ENCODE results near the gene SYT9.
A peak's percentile ranks its signal among the peaks of the same experiment; 100 is the strongest.

Gene SYT9

GRCh38 chr11:7430496-7430895 lies 178.8 kb downstream of the SYT9 start:
- TF ChIP-seq CTCF (IDR thresholded peaks at IDR 0.05), result no peak

- no peak for TF ChIP-seq CTCF (IDR thresholded peaks at IDR 0.05)
Observed at GRCh38 chr11:7435176-7435575, 183.5 kb downstream of the SYT9 start.

DNA sequence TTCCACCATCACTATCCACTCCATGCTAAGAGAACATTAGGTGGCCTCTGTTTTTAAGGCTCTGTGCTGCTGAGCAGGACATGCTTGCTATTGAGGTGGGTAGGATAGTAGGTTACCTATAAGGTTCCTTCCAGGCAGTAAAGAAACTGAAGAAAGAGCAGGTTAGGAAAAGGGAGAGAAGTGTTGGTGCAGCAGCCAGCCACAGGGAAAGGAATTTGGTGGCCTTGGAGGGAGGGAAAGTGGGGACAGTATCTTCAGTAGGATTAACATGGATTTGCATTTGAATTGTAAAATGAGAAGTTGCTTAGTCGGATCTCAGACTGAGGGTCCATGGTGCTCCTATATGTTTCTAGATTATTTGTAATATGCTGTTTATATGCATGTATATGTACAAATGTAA lies 184.4 kb downstream of the SYT9 start:
- no peak for TF ChIP-seq CTCF (IDR thresholded peaks at IDR 0.05)

- no peak for TF ChIP-seq CTCF (IDR thresholded peaks at IDR 0.05)
Observed at GRCh38 chr11:7436657-7437056, 185.0 kb downstream of the SYT9 start.

DNA sequence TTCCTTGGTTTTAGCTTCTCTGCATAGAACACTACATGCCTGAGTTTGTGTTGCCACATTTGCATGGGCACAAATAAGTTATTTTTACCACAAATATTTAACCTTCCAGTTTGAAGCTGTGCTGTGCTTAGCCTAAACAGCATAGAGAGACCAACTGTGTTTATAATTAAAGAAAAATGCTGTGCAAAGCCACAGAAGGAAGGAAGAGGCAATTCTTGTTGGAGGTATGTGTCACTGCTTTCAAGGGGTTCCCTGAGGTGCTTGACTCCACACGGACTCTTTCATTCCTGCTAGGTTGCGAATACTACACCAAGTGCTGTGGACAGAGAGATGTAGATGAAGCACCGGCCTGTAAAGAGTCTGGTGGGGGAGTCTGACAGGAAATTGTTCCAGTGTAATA lies 186.0 kb downstream of the SYT9 start:
- no peak for TF ChIP-seq CTCF (IDR thresholded peaks at IDR 0.05)

DNA sequence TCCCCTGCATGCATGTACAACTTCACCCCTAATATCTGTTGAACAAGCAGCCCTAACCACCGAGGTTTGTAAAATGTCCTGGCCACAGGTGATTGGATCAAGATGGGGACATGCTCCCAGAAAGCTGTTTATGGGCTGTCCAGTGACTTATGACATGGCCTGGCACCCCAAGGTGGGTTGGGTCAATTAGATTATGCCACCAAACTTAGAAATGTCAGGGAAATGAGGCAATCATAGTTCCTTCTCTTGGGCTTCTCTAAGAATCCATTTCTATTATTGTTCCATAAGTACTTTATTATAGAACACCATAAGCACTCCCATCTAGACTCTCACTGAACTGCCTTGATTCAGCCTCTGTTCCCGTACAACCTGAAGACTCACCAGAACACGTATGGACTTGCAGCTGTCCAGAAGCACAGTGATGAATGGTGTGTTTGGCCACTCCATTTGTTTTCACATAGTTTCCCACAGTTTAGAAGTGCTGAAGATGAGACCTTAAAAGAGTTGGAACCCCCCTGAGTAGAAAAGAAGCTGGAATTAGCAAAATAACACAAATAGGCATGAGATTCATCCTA lies 188.1 kb downstream of the SYT9 start:
- no peak for TF ChIP-seq CTCF (IDR thresholded peaks at IDR 0.05)

- TF ChIP-seq CTCF (IDR thresholded peaks at IDR 0.05), result peak; percentile 94
Observed at GRCh38 chr11:7442588-7443215, 191.0 kb downstream of the SYT9 start.

Data from LNCAP (cell line).